GM12878 (cell line): Measurements from ENCODE around the gene OCA2. TPM values are rescaled to one million over a fixed set of nuclear protein-coding genes. Genes with fewer than 3 reads are reported as not detected.

Experiments
- ATAC-seq: fragments of 200-7000 bp; cut with Tn5 transposase; 3 replicates; pipeline ENCODE4 v1.9.1; 2020; ENCODE audit warnings: mild to moderate bottlenecking, moderate library complexity
- BruUV-seq: library from RNA; stranded (reverse); fragments of 400-500 nt; replicated peaks from 2 replicates; lab custom pipeline; 2021; lab: Mats Ljungman, UMichigan
- CTCF ChIA-PET: fragments of 300-600 bp; sonication (Branson Sonifier 250); formaldehyde crosslinking; extraction: SDS; loops from one replicate; lab custom pipeline; 2021; ENCODE audit warnings: inconsistent platforms; lab: Yijun Ruan, JAX
- POLR2A ChIA-PET: fragments of 350-600 bp; formaldehyde crosslinking; extraction: SDS; loops from one replicate; lab custom pipeline; 2021; ENCODE audit warnings: inconsistent platforms; lab: Charles Lee
- RAD21 ChIA-PET: fragments of 300-600 bp; sonication (Branson Sonifier 250); formaldehyde crosslinking; loops from one replicate; lab custom pipeline; 2023; ENCODE audit warnings: antibody characterized with exemption; ENCODE audit not compliant: unreplicated experiment; lab: Charles Lee
- SMC1A ChIA-PET: fragments of 300-600 bp; sonication (Branson Sonifier 250); formaldehyde crosslinking; loops from one replicate; lab custom pipeline; 2023; ENCODE audit not compliant: unreplicated experiment, uncharacterized antibody; lab: Charles Lee
- DNase-seq: peaks from one replicate; pipeline ENCODE4 v3.0.0-alpha.2; 2011; ENCODE audit warnings: low read depth, low spot score
- FAIRE-seq: peaks from 3 replicates; lab custom pipeline; 2011; peaks lifted over from hg19 to GRCh38; lab: Jason Lieb, UNC
- H2AFZ ChIP-seq: 2 replicates; pipeline ENCODE4 v1.6.0; 2011; ENCODE audit warnings: low read depth, low read length, control low read depth; ENCODE audit not compliant: control insufficient read depth
- H3K27ac ChIP-seq: 2 replicates; pipeline ENCODE4 v1.5.1; 2011; ENCODE audit warnings: control low read depth; ENCODE audit not compliant: control insufficient read depth, insufficient read depth
- H3K27me3 ChIP-seq, 2 experiments: replicated peaks in 1 of 2; 2 replicates each; pipeline versions ENCODE4 v1.6.0 to v1.6.1; 2011; ENCODE audit warnings: low read length in 1 of 2; ENCODE audit not compliant: control insufficient read depth in 2 of 2, insufficient read depth in 2 of 2
- H3K36me3 ChIP-seq, 2 experiments: 2 replicates each; pipeline ENCODE4 v1.5.1; 2011; ENCODE audit warnings: low read length in 1 of 2; ENCODE audit not compliant: control insufficient read depth in 2 of 2, insufficient read depth in 2 of 2
- H3K4me1 ChIP-seq: 2 replicates; pipeline ENCODE4 v1.6.1; 2011; ENCODE audit warnings: mild to moderate bottlenecking, low read length, moderate library complexity, mixed read lengths; ENCODE audit not compliant: control insufficient read depth, insufficient read depth
- H3K4me2 ChIP-seq: 2 replicates; pipeline ENCODE4 v1.6.0; 2011; ENCODE audit warnings: control low read depth; ENCODE audit not compliant: control insufficient read depth, insufficient read depth
- H3K4me3 ChIP-seq: fragments of 200-600 bp; sonication (generic); 2 replicates; pipeline ENCODE4 v1.5.1; 2016
- H3K79me2 ChIP-seq: 2 replicates; pipeline ENCODE4 v1.6.0; 2011; ENCODE audit warnings: low read length; ENCODE audit not compliant: control insufficient read depth, insufficient read depth
- H3K9ac ChIP-seq: 2 replicates; pipeline ENCODE4 v1.8.0; 2011; ENCODE audit warnings: low read length, control low read depth, mixed read lengths; ENCODE audit not compliant: control insufficient read depth, insufficient read depth
- H3K9me3 ChIP-seq: replicated peaks from 3 replicates; pipeline ENCODE4 v1.5.1; 2011; ENCODE audit warnings: mild to moderate bottlenecking, low read length; ENCODE audit not compliant: control insufficient read depth, insufficient read depth
- H4K20me1 ChIP-seq: 2 replicates; pipeline ENCODE4 v1.6.0; 2011; ENCODE audit not compliant: control insufficient read depth, insufficient read depth
- BCL3 ChIP-seq: IDR thresholded peaks from 2 replicates; pipeline ENCODE4 v1.6.1; 2011; ENCODE audit warnings: borderline replicate concordance, low read depth, mild to moderate bottlenecking, moderate library complexity, low read length; ENCODE audit not compliant: insufficient read depth, poor library complexity, severe bottlenecking
- HDGF ChIP-seq: fragments of 450-650 bp; IDR thresholded peaks from 2 replicates; pipeline ENCODE4 v1.6.1; 2016; ENCODE audit warnings: antibody characterized with exemption
- IKZF2 ChIP-seq, 2 experiments: fragments of 450-650 bp; IDR thresholded peaks; 2 replicates each; pipeline ENCODE4 v1.6.1; 2017; ENCODE audit warnings: mild to moderate bottlenecking in 2 of 2, moderate library complexity in 2 of 2
- PKNOX1 ChIP-seq: fragments of 450-650 bp; IDR thresholded peaks from 2 replicates; pipeline ENCODE4 v1.6.1; 2016; ENCODE audit warnings: mild to moderate bottlenecking
- RFX5 ChIP-seq: IDR thresholded peaks from 2 replicates; pipeline ENCODE4 v1.6.1; 2011; ENCODE audit warnings: low read depth, low read length, improper control_type of control experiment
- SIX5 ChIP-seq: IDR thresholded peaks from 2 replicates; pipeline ENCODE4 v1.6.1; 2011; ENCODE audit warnings: mild to moderate bottlenecking, low read depth, low read length, moderate library complexity; ENCODE audit not compliant: severe bottlenecking
- SMAD5 ChIP-seq: IDR thresholded peaks from 2 replicates; pipeline ENCODE4 v1.6.1; 2016; ENCODE audit warnings: antibody characterized with exemption, low read depth
- SP1 ChIP-seq: IDR thresholded peaks from one replicate; pipeline ENCODE4 v1.6.1; 2011; ENCODE audit warnings: low read depth, low read length
- SREBF2 ChIP-seq: IDR thresholded peaks from 2 replicates; pipeline ENCODE4 v1.6.1; 2012; ENCODE audit warnings: mild to moderate bottlenecking, low read length
- ZBED1 ChIP-seq: IDR thresholded peaks from 2 replicates; pipeline ENCODE4 v1.6.1; 2016; ENCODE audit warnings: borderline replicate concordance
- ZBTB4 ChIP-seq: fragments of 450-650 bp; formaldehyde crosslinking; IDR thresholded peaks from 2 replicates; pipeline ENCODE4 v1.4.0; 2022; ENCODE audit warnings: mild to moderate bottlenecking, moderate library complexity
- WGBS: methylation state at CpG from one replicate; pipeline ENCODE4 v1.1.6; 2016; ENCODE audit warnings: low lambda C conversion rate; ENCODE audit not compliant: insufficient replicate concordance, insufficient coverage; ENCODE audit errors: missing lambda C conversion rate; 5-methylcytosine and 5-hydroxymethylcytosine counted together
- in situ Hi-C: fragments of 300-500 bp; cut with MboI; formaldehyde crosslinking; loops from 9 replicates; pipeline ENCODE4 v1.14.3; 2018; ENCODE audit warnings: mixed read lengths
- intact Hi-C: fragments of 100-400 bp; cut with micrococcal nuclease; formaldehyde crosslinking; loops from one replicate; pipeline ENCODE4 v1.14.2; 2022; ENCODE audit not compliant: unreplicated experiment
- polyA plus RNA-seq, 11 experiments: library from polyadenylated mRNA; depleted of rRNA in 4 of 11; unstranded in 6 of 11; stranded (reverse) in 5 of 11; fragments of >200 nt; fragmentation: Nextera tagmentation in 4 of 11; fragmentation: Illumina TruSeq in 1 of 11; extraction: Ambion mirVana in 4 of 11; extraction: Trizol in 1 of 11; gene quantifications; 1 replicate in 1 of 11; 2 replicates in 10 of 11; pipeline versions ENCODE4 v1.2.1 to v1.2.3, GENCODE V29; 2011 to 2016; ENCODE audit warnings: inconsistent platforms in 2 of 11, missing spikeins in 2 of 11, low read depth in 1 of 11
- total RNA-seq, 4 experiments: library from RNA; depleted of rRNA in 3 of 4; stranded (reverse); fragments of >200 nt in 3 of 4; fragmentation: Illumina TruSeq in 1 of 4; extraction: Trizol in 1 of 4; gene quantifications; 2 replicates each; pipeline versions ENCODE4 v1.2.1 to v1.2.3, GENCODE V29; 2013 to 2021

OCA2 gene
- total and polyA plus RNA-seq, 10 of the 15 experiments (the other 5 are each of a cell fraction or from before 2014, with no cell fraction given), result 0.04 to 1.8 TPM; not detected in 8

GRCh38 chr15:27790270-27790669 lies 308.8 kb downstream of the OCA2 start:
- Histone ChIP-seq H3K36me3 (no peaks in the 10 kb centered on the region), H2AFZ (no peak overlapping the region), H3K4me2 (no peak overlapping the region), H3K79me2 (no peaks in the 10 kb centered on the region), H3K9me3 (no peaks in the 10 kb centered on the region; the same call in 2 of the 3 replicates), H3K4me1 (no peaks in the 10 kb centered on the region)
- SMC1A ChIA-PET, result no interaction called here
- POLR2A ChIA-PET, result no interaction called here
- WGBS, result 0% methylated on average over 1 of the region's 1 CpG
- DNase-seq, result no peak
- no TSS peak for BruUV-seq
- intact Hi-C loops, result no loop called here
- TF ChIP-seq PKNOX1 (no peak), SP1 (no peak), ZBED1 (no peak), RFX5 (no peak), SIX5 (no peak), SREBF2 (no peak), IKZF2 (IDR thresholded peaks at IDR 0.05) (no peak), ZBTB4 (CRISPR knock-in tag) (no peak), BCL3 (no peak), HDGF (no peak), SMAD5 (no peak)
- TF ChIP-seq, all 136 proteins: peak for 0
- in situ Hi-C loops, result no loop called here
- H3K27ac ChIP-seq, result no peak overlapping the region
- ChIA-PET CTCF (no interaction called here), RAD21 (no interaction called here)
- ATAC-seq, result no peak
- no peaks in the 10 kb centered on the region for H3K27me3 ChIP-seq
- H4K20me1 ChIP-seq, result no peaks in the 10 kb centered on the region
- H3K4me3 ChIP-seq, result no peak overlapping the region
- no peak for FAIRE-seq
- no peak overlapping the region for H3K9ac ChIP-seq
